NOMO-1 treated with dmso at 0.1 percent for 144 hours (cell line): Measurements from ENCODE around the gene TP53INP2.
"Not testable (repeated sequence)": the region's sequence is repeated elsewhere in the genome, so short reads cannot be mapped to it uniquely, and the experiment has no call there.

ENCODE experiments used
- DNase-seq: peaks from one replicate; lab custom pipeline; 2025; ENCODE audit not compliant: unreplicated experiment; lab: John Stamatoyannopoulos, UW

The TP53INP2 gene

GRCh38 chr20:34705397-34706301 lies 1.5 kb downstream of the TP53INP2 start:
- no peak for DNase-seq

DNA sequence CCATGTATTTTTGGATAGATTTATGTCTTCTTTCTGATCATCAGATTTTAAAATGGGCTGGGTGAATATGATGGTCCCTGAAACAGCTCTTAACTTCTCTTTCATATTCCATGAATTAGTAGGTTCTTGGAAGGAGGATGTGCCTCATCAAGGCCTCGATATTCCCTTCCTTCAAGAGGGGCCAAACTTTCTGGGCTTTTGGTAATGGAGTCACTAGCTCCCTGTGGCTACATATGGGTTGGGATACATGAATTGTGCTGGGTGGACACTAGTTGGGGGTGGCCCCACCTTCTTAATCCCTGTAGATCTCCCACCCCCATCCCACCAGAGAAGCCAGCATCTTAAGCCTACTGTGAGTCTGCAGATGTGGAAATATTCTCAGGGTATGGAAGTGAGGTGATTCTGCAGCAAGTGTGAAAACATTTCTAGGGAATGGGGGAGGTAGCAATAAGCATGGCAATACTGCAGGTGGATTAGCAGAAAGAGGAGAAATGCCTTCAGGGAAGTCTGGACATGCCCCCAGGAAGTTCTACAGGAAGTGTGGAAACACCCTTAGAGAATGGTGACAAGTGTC lies 2.2 kb downstream of the TP53INP2 start:
- DNase-seq = no peak

GRCh38 chr20:34706912-34707784 lies 3.0 kb downstream of the TP53INP2 start:
- no peak for DNase-seq

DNA sequence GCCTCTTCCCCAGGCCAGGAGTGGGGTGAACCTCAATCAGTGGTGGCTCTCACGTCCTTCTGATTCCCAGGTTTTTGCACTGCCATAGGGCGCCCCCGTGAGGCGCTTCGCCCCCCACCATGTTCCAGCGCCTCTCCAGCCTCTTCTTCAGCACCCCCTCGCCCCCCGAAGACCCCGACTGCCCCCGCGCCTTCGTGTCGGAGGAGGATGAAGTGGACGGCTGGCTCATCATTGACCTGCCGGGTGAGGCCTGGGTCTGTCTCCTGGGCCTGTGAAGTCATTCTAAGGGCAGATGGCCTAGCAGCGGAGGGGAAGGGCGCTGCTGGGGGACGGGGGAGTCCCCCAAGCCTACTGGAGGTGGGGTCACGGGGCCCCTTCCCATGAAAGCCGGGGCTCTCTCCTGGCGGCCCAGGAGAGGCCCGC lies 4.5 kb downstream of the TP53INP2 start:
- DNase-seq = no peak

GRCh38 chr20:34709044-34709830 lies 5.1 kb downstream of the TP53INP2 start:
- no peak for DNase-seq

DNA sequence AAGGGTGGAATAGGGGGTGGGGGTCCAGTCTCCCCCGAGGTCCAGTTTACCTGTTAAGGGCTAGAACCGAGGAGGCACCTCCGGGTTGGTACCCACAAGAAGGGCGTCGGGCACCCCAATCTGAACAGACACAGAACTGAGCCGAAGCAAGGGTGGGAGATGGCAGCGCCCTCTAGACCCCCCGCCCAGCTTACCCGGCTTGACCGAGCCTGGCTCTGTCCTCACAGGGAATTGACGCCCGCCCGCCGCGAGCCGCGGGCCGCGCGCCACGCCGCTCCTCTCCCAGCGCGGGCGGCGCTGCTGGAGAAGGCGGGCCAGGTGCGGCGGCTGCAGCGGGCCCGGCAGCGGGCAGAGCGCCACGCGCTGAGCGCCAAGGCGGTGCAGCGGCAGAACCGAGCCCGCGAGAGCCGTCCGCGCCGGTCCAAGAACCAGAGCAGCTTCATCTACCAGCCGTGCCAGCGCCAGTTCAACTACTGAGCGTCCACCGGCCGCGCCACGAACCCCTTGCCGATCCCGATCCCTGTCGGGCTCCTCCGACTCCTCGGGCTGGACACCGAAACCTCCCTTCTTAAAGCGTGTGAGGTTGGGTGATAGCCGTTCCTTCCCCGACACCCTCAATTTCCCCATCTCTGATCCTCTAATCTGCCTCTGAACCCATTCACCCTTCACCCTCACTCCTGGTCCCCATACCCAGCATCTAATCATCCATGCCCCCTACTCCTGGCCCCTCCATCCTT lies 5.9 kb downstream of the TP53INP2 start:
- peak; percentile 41 for DNase-seq

DNA sequence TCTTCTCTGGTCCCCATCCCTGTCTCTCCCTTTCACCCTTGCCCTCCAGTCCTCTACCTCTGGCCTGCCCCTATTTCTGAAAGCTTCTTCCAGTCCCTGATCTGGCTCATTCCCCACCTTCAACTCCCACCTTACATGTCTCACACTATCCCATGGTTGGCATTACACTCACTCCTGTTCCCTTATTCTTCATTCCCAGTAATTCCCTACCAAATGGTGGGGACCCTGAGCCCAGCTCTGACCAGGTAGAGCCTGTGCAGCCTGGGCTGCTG lies 6.4 kb downstream of the TP53INP2 start:
- no peak for DNase-seq

- DNase-seq = no peak
These were observed 6.9 kb downstream of the TP53INP2 start for GRCh38 chr20:34710861-34711574.

DNA sequence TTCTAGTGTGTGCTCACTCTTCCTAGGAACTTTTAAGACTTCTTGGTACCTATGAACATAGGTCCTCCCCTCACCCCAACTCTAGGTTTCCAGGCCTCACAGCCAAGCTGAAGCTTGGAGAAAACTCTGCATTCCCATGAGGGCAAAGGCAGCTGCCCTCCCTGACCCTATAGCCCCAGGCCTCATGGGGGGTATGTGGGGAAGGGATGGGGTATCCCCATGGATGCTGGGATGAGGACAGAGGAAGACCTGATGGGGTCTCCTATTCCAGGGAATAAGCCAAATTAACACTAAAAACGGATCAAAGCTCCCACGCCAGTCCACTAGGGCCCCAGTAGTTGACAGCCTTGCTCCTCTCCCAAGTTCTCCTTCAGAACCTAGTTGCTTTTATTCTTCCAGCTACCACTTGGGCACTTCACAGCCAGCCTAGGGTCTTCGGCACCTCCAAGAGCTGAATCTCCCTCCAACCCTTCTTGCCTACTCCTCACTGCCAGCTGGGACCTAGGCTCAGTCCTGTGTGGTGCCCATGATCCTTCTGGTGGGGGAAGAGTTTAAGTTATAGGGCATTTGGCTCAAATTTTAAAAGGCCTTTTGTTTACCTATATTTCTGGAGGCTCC lies 7.8 kb downstream of the TP53INP2 start:
- no peak for DNase-seq

- no peak for DNase-seq
These were observed 8.5 kb downstream of the TP53INP2 start for GRCh38 chr20:34712525-34713192.

DNA sequence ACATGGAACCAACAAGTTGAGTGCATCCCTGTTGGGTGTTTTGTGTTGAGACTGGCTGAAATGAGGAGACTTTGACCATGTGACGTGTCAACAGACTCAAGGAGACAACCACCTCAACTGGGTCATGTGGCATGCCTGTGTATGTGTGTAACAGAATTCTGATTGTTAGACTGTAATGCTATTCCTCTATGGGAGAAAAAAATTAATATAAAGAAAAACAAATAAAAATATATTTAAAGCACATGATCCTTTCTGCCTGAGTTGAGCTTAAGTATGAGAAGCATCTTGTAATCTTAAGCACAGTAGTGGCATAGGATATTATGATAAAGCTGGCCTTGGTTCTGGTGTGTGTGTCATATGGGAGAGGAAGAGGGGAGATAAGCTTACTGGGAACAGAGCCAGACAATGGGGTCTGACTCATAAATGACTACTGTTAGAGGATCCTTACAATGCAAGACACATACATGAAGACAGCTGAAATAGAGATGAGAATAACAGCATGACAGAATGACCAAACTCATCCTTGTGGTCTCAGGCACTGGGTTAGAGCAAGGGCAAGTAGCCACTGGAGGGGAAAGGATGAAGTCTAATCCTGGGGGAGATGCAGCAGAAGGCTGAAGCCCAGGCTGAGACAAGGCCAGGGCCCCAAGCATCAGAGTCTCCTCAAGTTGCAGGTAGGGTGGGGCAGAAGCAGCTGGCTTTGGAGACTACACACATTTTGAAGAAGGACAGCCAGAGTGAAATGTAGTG lies 9.2 kb downstream of the TP53INP2 start:
- DNase-seq = no peak

DNA sequence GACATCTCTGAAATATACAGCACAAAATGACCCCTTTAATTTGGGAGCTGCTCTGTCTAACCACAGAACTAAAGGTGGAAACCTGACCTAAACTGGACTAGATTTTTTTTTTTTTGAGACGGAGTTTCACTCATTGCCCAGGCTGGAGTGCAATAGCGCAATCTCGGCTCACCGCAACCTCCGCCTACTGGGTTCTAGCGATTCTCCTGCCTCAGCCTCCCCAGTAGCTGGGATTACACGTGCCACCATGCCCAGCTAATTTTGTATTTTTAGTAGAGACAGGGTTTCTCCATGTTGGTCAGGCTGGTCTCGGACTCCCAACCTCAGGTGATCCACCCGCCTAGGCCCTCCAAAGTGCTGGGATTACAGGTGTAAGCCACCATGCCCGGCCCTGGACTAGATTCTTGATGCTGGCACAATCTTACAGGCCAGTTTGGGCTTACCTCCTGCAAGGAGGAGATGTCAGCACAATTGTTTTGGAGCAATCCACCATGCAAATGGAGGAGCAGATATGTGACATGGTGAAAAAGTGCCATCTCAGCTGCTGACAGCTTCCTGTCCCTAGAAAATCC lies 9.9 kb downstream of the TP53INP2 start:
- DNase-seq = not testable (repeated sequence)

DNA sequence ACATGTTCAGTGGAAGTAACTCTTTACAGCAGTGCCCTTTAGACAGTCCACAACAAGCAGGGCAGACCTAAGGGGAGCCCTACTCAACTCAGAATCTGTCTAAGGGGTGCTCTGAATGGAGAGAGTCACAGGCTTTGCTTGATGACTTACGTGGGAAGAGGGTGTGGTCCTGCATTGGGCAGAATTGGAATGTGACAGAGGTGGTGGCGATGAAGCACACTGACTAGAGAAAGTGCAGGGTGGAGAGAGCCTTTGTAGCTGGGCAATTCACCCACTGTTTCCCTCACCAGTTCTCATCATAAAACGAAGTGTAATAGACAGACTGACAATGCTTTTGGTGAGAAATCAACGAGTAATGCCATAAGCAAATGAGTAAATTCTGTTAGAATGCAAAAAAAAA lies 11.2 kb downstream of the TP53INP2 start:
- DNase-seq = no peak

GRCh38 chr20:34716921-34717229 lies 12.7 kb downstream of the TP53INP2 start:
- DNase-seq = no peak

DNA sequence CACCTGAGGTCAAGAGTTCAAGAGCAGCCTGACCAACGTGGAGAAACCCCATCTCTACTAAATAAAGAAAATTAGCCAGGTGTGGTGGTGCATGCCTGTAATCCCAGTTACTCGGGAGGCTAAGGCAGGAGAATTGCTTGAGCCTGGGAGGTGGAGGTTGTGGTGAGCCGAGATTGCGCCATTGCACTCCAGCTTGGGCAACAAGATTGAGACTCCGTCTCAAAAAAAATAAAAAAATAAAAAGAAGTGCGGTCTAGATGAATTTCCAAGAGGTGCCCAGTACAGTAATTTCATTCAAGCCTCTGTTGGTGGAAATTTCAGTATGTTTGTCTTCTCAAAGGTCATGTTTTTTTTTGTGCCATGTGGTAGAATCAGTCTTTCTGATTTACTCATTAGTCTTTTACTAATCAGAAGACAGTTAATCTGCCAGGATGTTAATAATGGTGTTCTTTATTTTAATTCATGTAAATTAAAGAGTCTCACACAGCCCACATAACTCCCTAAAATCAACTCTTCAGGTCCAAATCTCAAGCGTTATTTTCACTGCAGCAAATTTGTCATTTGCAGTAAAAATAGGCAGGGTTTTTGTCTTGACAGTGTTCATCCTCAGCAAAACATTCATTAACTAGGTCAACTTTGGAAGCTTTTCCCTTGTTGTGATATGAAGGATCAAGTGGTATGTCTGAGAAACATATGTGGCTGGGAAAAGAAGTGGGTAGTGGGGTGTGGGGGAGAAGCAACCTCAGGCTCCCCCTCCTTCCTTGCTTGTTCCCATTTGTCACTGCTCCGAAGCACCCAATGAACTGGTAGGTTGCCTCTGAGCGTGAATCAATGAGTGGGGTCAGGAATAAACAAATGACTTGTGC lies 13.3 kb downstream of the TP53INP2 start:
- DNase-seq = no peak

- not testable (repeated sequence) for DNase-seq
These were observed 15.3 kb downstream of the TP53INP2 start for GRCh38 chr20:34719242-34720017.
